B cell (primary cell): ENCODE measurements around the gene TGFBR3.

Source experiments
- EZH2 ChIP-seq: IDR thresholded peaks from 2 replicates; pipeline ENCODE4 v1.6.1; 2012; ENCODE audit warnings: borderline replicate concordance, low read depth, mild to moderate bottlenecking, moderate library complexity, low read length; ENCODE audit not compliant: insufficient read depth, poor library complexity, severe bottlenecking
- TF ChIP-seq, protein P1 (sequence below): fragments of 200-600 bp; IDR thresholded peaks from one replicate; pipeline ENCODE4 v1.8.0; 2022; ENCODE audit warnings: antibody characterized with exemption, mild to moderate bottlenecking

DNA sequence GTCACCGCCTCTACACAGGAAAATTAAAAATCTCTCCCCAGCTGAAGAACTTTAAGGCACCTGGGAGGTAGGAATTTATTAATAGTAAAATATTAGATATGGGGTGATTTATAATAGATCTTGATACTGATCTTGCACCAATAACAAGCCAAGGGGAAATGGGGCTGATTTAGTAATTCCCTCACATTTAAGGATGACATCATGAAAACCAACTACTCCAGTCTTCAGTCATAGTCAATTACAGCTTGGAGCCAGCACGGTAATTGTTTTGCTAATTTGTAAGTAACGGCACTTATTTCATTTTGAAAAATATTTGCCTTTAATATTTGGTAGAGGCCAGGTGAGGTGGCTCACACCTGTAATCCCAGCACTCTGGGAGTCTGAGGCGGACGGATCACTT, 92.8 kb downstream of the TGFBR3 start:
- TF ChIP-seq, protein P1, sequence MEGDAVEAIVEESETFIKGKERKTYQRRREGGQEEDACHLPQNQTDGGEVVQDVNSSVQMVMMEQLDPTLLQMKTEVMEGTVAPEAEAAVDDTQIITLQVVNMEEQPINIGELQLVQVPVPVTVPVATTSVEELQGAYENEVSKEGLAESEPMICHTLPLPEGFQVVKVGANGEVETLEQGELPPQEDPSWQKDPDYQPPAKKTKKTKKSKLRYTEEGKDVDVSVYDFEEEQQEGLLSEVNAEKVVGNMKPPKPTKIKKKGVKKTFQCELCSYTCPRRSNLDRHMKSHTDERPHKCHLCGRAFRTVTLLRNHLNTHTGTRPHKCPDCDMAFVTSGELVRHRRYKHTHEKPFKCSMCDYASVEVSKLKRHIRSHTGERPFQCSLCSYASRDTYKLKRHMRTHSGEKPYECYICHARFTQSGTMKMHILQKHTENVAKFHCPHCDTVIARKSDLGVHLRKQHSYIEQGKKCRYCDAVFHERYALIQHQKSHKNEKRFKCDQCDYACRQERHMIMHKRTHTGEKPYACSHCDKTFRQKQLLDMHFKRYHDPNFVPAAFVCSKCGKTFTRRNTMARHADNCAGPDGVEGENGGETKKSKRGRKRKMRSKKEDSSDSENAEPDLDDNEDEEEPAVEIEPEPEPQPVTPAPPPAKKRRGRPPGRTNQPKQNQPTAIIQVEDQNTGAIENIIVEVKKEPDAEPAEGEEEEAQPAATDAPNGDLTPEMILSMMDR: no peak
- TF ChIP-seq EZH2: no peak
